Measurements from ENCODE around the gene CACFD1. TPM values are rescaled to one million over a fixed set of nuclear protein-coding genes. Genes with fewer than 3 reads are reported as not detected.
"Not testable (repeated sequence)": the region's sequence is repeated elsewhere in the genome, so short reads cannot be mapped to it uniquely, and the experiment has no call there.

The CACFD1 gene
- total RNA-seq, 1 donor from 2014 or later, result 15.0 TPM

DNA sequence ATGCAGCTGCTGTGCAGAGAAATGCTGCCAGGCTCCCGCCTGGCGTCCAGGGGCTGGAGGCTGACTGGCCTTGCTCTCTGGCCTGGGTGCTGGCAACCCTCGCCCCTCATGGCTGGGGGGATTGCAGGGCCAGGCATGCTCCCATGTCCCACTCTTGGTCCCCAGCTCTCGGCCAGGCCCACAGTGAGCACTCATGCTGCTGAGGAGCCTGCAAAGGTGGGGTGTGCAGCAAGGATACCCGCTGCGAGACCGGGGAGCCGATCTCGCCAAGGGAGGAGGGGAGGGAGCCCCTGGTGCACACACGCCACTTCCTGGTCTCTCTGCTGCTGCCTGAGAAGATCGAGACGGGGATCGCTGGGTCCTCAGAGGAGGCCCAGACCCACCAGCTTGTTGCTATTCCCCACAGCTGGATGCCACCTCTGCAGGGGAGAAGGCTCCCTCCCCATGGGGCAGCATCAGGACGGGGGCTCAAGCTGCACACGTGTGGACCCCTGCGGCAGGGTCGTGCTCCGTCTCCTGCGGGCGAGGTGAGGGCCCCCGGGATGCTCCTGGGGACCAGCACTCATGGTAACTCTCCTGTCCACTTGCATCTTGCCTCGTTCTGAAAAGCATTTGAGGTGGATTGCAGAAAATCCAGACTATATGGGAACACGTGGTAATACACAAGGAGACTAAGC is 14.3 kb upstream of the CACFD1 start:
- Mint-ChIP-seq H3K9me3 (no peaks in the 10 kb centered on the region), H3K36me3 (ENCODE audit: low read depth) (no peaks in the 10 kb centered on the region), H3K27ac (no peak overlapping the region), H3K4me1 (peaks cover 18% of the 10 kb centered on the region), H3K27me3 (no peaks in the 10 kb centered on the region), H3K4me3 (no peak overlapping the region)
- ChIA-PET POLR2A (no interaction called here), CTCF (no interaction called here)
- no peak for DNase-seq
- ATAC-seq (ENCODE audit: low read depth), result no peak
- intact Hi-C loops (cut with micrococcal nuclease), result no loop called here
- no peak for TF ChIP-seq CTCF (IDR thresholded peaks at IDR 0.05)

DNA sequence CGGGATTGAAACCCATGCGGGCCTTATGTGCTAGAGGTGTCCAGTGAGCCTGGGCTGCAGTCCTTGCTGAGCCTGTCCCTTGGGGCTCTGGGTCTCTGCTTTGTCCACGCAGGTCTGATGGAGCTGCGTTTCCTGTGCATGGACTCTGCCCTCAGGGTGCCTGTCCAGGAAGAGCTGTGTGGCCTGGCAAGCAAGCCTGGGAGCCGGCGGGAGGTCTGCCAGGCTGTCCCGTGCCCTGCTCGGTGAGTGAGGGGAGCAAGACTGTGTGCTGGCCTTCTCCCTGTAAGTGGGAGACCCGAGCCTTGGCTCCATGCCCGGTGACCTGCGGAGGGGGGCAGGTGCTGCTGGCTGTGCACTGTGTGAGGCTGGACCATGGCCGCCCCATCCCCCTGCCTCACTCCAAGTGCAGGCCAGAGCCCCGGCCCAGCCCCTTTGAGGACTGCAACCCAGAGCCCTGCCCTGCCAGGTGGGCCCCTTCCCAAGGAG is 11.2 kb upstream of the CACFD1 start:
- ChIA-PET CTCF (no interaction called here), POLR2A (no interaction called here)
- Mint-ChIP-seq H3K36me3 (ENCODE audit: low read depth) (no peaks in the 10 kb centered on the region), H3K4me3 (no peak overlapping the region), H3K4me1 (no peaks in the 10 kb centered on the region), H3K27me3 (no peaks in the 10 kb centered on the region), H3K27ac (no peak overlapping the region), H3K9me3 (no peaks in the 10 kb centered on the region)
- no peak for TF ChIP-seq CTCF (IDR thresholded peaks at IDR 0.05)
- intact Hi-C loops (cut with micrococcal nuclease), result no loop called here
- ATAC-seq (ENCODE audit: low read depth) (no peak), DNase-seq (no peak)

- POLR2A ChIA-PET, result no interaction called here
- no peak for TF ChIP-seq CTCF (IDR thresholded peaks at IDR 0.05)
- Mint-ChIP-seq H3K4me1 (no peaks in the 10 kb centered on the region), H3K27ac (no peak overlapping the region), H3K9me3 (no peaks in the 10 kb centered on the region), H3K27me3 (no peaks in the 10 kb centered on the region), H3K4me3 (no peak overlapping the region), H3K36me3 (ENCODE audit: low read depth) (no peaks in the 10 kb centered on the region)
- DNase-seq (no peak), ATAC-seq (ENCODE audit: low read depth) (no peak)
- CTCF ChIA-PET, result no interaction called here
- intact Hi-C loops (cut with micrococcal nuclease), result no loop called here
These were observed 10.0 kb upstream of the CACFD1 start for GRCh38 chr9:133449760-133450159.

DNA sequence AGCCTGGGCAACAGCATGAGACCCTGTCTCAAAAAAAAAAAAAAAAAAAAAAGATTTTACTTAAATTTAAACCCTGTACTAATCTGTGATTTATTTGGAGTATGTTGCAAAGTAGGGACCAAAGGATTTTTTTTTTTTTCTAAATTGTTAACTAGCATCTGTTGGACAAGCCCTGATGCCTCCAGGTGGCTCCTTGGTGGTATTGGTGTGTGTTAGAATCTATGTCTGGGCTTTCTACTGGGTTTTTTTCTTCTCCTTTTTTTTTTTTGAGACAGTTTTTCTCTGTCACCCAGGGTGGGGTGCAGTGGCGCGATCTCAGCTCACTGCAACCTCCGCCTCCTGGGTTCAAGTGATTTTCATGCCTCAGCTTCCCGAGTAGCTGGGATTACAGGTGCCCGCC is 7.9 kb upstream of the CACFD1 start:
- peak; percentile 18 for ATAC-seq (ENCODE audit: low read depth)
- H3K27me3 Mint-ChIP-seq; CTCF ChIA-PET; H3K4me3 Mint-ChIP-seq; DNase-seq; H3K9me3 Mint-ChIP-seq; H3K27ac Mint-ChIP-seq; H3K36me3 Mint-ChIP-seq (ENCODE audit: low read depth); H3K4me1 Mint-ChIP-seq; intact Hi-C loops (cut with micrococcal nuclease): not testable (repeated sequence)
- POLR2A ChIA-PET, result interaction anchor here (1.0 kb wide), 1 partner anchor 11 kb away, joined by 4 read pairs; no protein-coding TSS in a partner anchor

- H3K27me3 Mint-ChIP-seq, result no peaks in the 10 kb centered on the region
- intact Hi-C loops (cut with micrococcal nuclease), result no loop called here
These were observed 7.2 kb upstream of the CACFD1 start for GRCh38 chr9:133452562-133452961.

More at GRCh38 chr9:133452562-133452961, 7.2 kb upstream of the CACFD1 start:
- no peaks in the 10 kb centered on the region for H3K9me3 Mint-ChIP-seq
- H3K4me1 Mint-ChIP-seq, result no peaks in the 10 kb centered on the region
- no peak for TF ChIP-seq CTCF (IDR thresholded peaks at IDR 0.05)
- no peak overlapping the region for H3K27ac Mint-ChIP-seq
- ChIA-PET CTCF (no interaction called here), POLR2A (interaction anchor here (1.0 kb wide), 1 partner anchor 12 kb away, joined by 4 read pairs; no protein-coding TSS in a partner anchor)
- DNase-seq (no peak), ATAC-seq (ENCODE audit: low read depth) (no peak)
- H3K4me3 Mint-ChIP-seq, result no peak overlapping the region
- no peaks in the 10 kb centered on the region for H3K36me3 Mint-ChIP-seq (ENCODE audit: low read depth)
